Hematopoietic multipotent progenitor cell (in vitro differentiated cells): Measurements from ENCODE around the gene SLC44A4. TPM values are rescaled to one million over a fixed set of nuclear protein-coding genes. Genes with fewer than 3 reads are reported as not detected.
"Not testable (repeated sequence)": the region's sequence is repeated elsewhere in the genome, so short reads cannot be mapped to it uniquely, and the experiment has no call there.

Experiments
- DNase-seq, 3 donors: peaks; one replicate each; pipeline ENCODE4 v3.0.0-alpha.2; 2011 to 2015; ENCODE audit warnings: low read depth in 2 of 3, low spot score in 2 of 3
- total RNA-seq: library from RNA; depleted of rRNA; stranded (reverse); fragments of >200 nt; gene quantifications from one replicate; pipeline ENCODE4 v1.2.3, GENCODE V29; 2012

Gene SLC44A4
- total RNA-seq, 1 donor: 0.81 TPM

- DNase-seq: no peak
These were observed 3.5 kb upstream of the SLC44A4 start for GRCh38 chr6:31882344-31882743.

- DNase-seq: no peak
These were observed 2.5 kb upstream of the SLC44A4 start for GRCh38 chr6:31881136-31881859.

DNA sequence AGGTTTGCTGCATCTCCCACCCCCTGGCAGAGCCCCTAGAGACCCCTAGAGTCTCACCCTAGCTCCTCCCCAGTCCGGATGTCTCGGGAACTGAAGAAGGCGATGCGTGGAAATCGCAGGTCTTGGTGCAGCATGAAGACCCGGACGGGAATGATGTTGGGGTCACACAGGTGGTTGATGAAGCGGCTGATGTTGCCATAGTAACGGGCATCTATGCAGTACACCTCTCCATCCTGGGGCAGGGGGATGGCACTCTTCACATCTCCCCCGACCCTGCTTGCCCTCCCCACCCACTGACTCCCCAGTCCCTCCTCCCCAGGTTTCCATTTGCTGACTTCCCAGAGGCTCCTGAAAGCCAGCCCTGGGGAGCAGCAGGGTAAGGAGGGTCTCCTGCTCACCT lies 1.8 kb upstream of the SLC44A4 start:
- DNase-seq: no peak

GRCh38 chr6:31879901-31880300 lies 1.1 kb upstream of the SLC44A4 start:
- no peak for DNase-seq

GRCh38 chr6:31879143-31879542 lies 346 bp upstream of the SLC44A4 start:
- no peak for DNase-seq

DNA sequence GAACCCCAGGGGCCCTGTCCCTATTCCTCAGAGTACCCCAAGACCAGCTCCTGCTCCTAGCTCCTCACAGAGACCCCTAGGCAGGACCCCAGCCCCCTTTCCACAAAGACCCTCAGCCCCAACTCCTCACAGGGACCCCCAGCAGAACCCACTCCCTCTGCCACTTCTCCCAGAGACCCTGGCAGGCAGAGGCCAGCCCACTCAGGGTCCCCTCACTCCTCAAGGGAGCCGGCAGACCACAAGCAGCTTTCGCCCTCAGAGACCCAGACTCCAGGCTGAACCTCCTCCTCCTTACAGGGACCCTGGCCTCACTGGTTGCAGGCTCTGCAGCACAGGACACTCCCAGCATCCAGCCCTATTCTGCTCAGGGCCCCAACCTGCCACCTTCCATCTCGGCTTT lies 575 bp downstream of the SLC44A4 start:
- DNase-seq: no peak

GRCh38 chr6:31877651-31878161 lies 1.1 kb downstream of the SLC44A4 start:
- no peak for DNase-seq

DNA sequence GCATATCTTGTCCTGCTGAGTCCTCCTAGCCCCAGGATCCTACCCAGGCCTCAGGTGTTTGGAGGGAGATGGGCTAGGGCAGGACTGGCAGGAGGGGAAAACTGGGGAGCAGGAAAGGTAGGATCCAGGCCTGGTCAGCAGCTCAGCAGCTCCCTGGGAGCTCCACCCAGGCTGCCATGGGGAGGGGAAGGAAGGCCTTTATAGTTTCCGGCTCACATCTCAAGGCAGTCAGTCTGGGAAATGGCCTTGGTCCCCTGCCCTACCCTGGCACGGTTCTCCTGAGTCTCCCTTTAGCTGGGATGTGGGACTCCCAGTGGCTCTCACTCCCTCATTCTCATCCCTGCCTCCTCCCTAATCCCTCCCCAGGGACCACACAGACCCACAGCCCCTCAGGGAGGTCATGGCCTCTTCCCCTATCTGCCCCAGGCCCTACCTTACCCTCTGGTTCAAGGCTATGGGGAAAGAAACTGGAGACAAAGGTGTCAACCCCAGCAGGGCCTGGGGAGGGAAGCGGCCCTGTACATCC lies 1.6 kb downstream of the SLC44A4 start:
- no peak for DNase-seq

- DNase-seq: no peak
These were observed 2.4 kb downstream of the SLC44A4 start for GRCh38 chr6:31876357-31876756.

DNA sequence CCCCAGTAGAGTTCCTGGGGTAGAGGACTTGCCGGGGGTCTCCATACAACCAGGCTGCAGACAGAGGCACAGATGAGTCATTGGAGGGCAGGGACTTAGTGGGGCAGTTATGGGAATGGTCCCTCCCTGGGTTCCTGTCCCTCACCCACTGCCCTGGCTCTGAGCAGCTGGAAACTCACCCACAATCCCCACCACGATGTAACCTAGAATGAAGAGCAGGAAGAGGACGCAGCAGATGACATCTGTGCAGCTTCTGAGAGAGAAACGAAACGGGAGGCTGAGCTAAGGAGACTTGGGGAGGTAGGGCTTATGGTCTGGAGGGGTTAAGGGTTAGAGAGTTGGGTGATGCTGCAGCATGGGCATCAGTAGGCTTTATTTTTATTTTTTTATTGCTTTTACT lies 2.9 kb downstream of the SLC44A4 start:
- no peak for DNase-seq

GRCh38 chr6:31874836-31875572 lies 3.8 kb downstream of the SLC44A4 start:
- no peak for DNase-seq

DNA sequence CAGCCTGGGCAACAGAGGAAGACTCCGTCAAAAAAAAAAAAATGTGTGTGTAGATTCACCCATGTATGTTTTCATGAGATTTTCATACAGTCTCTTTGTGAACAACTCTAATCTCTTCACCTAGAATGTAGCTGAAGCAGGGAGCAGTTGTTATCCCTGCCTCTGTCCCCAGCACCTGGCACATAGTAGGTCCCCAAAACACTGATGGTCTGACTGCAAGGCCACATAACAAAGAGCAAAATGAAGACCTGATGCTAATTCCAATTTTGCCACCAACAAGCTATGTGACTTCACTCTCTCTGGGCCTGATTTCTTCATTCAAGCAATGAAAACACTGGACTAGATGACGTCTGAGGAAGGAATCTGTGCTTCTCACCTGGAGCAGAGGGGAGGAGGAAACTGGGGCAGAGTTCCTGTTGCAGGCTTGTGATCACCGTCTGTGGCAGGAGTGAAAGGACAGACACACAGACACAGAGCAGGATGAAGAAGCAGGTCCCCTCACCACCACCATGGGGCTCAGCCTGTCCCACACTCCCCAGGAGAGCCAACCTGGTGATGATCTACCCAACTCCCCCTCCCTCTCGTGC lies 4.6 kb downstream of the SLC44A4 start:
- DNase-seq: no peak

DNA sequence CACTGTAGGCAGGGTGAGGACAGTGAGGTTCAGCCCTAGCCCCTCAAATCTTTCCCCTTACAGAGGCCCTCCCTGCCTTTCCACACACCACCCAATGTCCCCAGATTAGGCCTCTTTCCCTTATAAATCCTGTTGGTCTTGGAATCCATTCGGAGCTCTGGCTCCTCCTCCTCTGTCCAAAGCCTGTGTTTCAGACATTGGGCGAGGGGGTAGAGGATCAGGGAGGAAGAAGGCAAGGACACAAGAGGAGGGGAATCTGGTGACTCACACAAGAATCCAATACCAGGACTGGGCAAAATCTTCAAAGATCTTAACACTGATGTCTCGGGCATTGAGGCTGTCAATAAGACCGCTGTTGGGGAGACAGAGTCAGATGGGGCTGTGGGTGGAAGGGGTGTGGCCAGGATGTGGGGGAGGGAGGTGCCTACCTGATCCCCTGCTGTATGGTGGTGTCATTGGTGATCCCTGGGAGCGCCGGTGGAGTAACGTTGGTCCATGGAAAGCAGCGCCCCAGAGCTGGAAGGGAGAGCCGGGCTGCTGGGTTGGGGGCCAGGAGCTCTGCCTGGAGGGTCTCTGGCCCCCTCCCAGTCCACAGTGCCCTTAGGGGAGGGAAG lies 7.6 kb downstream of the SLC44A4 start:
- no peak for DNase-seq

DNA sequence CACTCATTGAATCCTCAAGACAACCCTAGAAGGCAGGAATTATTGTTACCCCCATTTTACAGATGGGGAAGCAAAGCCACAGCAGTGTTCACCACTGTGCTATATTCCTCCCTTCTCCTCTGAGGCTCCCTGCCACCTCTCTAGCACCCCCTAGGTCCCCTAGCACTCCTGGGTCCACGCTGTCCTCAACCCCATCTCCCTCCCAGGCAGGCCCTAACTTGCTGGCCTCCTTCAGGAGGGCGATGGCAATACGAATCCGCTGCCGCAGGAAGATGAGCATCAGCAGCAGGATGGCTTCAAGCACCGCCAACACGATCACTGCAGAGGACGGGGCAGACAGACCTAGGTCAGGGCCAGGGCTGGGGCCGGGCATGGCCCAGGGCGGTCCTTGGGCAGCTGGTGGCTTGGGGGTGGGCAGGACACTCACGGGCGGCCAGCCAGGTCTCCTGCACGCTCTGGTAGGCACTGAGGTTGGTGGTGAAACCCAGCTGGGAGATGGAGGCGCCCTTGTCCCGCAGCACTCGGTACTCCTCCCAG lies 8.3 kb downstream of the SLC44A4 start:
- no peak for DNase-seq

DNA sequence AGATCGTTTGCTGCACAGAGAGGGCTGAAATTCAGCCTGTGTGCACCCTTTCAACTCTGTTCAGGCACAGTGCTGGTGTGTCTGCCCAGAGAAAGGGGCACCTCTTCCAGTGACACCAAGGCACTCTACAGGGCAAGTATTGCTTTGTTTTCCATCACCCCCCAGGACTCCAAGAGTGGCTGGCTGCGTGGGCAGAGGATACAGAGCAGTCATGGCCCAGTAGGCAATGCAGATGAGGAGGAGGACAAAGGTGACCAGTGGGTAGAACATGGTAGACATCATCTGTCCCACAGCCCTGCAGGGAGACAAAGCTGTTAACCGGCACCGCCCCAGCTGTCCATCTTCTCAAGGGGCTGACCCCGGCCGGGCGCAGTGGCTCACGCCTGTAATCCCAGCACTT lies 9.5 kb downstream of the SLC44A4 start:
- no peak for DNase-seq

- DNase-seq: not testable (repeated sequence)
These were observed 10.2 kb downstream of the SLC44A4 start for GRCh38 chr6:31868658-31868971.

DNA sequence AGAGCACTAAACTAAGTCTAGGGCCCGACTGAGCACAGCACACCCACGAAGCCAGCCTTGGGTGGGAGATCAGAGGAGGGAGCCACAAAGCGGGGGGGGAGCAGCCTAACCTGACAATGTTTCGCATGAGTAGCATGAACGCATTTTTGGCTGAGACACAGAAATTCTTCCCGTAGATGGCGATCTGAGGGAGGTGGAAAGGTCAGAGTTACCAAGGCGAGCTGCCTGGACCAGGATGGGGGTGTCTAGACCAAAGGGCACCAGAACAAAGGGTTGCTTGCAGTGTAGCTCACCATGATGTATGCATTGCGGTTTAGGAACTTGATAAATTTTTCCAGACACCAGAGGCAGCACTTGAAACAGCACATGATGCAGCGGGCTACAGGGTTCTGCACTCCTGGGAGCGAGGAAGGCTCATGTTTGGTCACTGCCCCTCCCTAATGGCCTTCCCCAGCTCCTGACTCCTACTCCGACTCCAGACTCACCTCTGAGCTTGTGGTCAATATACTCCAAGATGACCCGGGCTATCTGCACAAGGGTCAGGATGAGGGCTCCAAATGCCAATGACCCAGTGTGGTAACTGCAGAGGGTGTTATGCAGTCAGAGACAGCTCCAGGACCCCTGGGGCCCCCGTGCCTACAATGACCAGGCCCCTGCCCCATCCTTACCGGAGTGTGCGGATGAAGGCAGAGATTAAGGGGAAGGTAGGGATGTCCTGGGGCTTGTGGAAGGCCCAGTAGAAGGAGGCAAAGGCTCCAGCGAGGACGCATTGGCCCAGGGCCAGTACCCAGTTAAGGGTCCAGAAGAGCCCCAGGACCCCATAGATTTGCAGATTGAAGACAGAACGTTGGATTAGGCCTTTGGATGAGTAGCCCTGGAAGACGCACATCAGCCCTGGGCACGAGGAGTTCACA lies 13.3 kb downstream of the SLC44A4 start:
- no peak for DNase-seq

DNA sequence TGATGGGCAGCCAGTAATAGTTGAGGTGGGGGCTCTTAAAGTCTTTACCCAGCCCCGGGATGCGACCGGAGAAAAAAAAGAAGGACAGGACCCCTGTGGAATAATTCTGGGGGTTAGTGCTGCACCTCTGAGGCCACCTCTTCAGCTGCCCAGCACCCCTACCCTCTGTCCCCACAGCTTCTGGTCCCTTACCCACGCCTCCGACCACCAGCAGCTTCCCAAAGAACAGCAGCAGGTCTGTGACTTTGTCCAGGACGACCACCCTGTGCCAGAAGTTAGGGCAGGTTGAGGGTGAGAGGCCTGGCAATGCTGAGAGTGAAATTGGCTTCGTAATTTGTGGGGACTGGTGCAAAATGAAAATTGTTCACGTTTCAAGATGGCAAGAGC lies 14.0 kb downstream of the SLC44A4 start:
- no peak for DNase-seq

GRCh38 chr6:31864123-31864562 lies 14.7 kb downstream of the SLC44A4 start:
- not testable (repeated sequence) for DNase-seq
